ENCODE measurements around the gene RNU7-1. TPM values are rescaled to one million over a fixed set of nuclear protein-coding genes. Genes with fewer than 3 reads are reported as not detected.
A peak's percentile ranks its signal among the peaks of the same experiment; 100 is the strongest.

RNU7-1 gene
- total RNA-seq, 4 donors from 2014 or later: not detected

DNA sequence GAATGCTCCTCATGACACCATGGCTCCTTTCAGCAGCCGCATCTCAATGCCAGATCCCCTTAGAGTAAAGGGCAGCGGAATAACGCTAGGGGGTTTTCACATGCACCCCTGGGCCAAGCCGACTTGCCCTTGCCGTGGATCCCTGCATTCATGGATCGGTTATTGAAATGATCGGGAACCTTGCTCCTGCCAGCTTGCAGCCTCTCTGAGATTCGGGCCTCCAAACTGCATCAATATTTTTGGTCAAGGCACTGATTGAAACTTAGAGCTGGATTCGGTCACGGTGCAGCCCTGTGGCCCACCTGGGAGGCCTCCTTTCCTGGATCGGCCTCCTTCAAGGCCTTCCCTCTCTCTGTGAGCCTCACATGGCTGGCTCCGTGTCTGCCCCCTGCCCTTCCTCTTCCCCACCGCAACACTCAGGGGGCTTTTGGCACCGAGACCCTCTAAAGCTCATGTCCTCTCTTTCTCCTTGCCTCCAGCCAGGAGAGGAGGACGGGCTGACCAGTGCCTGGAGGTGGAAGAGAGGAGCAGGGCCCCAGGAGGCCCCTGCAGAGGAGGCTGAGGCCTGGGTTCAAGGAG, 9.3 kb downstream of the RNU7-1 start:
- no peaks in the 10 kb centered on the region for H3K9me3 ChIP-seq
- in situ Hi-C loops (cut with MboI; ENCODE audit: low pct_ligation_motif_present in 1 of 4, low pct_unique_long_range_greater_than_20kb in 1 of 4, low sequenced_read_pairs in 3 of 4) (no loop called here), intact Hi-C loops (cut with DNase I; ENCODE audit: low total_unique reads) (no loop called here)
- peak overlapping the region in 2 of 4 donors; percentile 28 to 49 for H3K4me3 ChIP-seq
- no peaks in the 10 kb centered on the region for H3K27me3 ChIP-seq
- TF ChIP-seq POLR2A (IDR thresholded peaks at IDR 0.05) (no peak), CTCF (IDR thresholded peaks at IDR 0.05) (no peak), POLR2AphosphoS5 (IDR thresholded peaks at IDR 0.05) (no peak), EP300 (IDR thresholded peaks at IDR 0.05; ENCODE audit: low read depth) (no peak)
- WGBS, 2 donors (ENCODE audit: low coverage in 1 of 2): 71 to 80% methylated on average over 1 to 15 of the region's 15 CpGs
- no peaks in the 10 kb centered on the region for H3K36me3 ChIP-seq
- peaks cover 0 to 29% (median 5%) of the 10 kb centered on the region in 4 donors for H3K4me1 ChIP-seq
- peak overlapping the region; percentile 77 to 89 (median 82) for H3K27ac ChIP-seq
- no peak for DNase-seq

GRCh38 chr12:6953442-6954315, 10.1 kb downstream of the RNU7-1 start:
- Histone ChIP-seq H3K4me1 (peaks cover 0 to 35% (median 6%) of the 10 kb centered on the region in 4 donors), H3K27ac (peak overlapping the region; percentile 77 to 89 (median 82)), H3K27me3 (no peaks in the 10 kb centered on the region), H3K36me3 (no peaks in the 10 kb centered on the region), H3K4me3 (peak overlapping the region in 2 of 4 donors; percentile 28 to 49), H3K9me3 (no peaks in the 10 kb centered on the region)
- TF ChIP-seq CTCF (IDR thresholded peaks at IDR 0.05) (no peak), EP300 (IDR thresholded peaks at IDR 0.05; ENCODE audit: low read depth) (no peak), POLR2A (IDR thresholded peaks at IDR 0.05) (peak; percentile 51), POLR2AphosphoS5 (IDR thresholded peaks at IDR 0.05) (peak; percentile 13 to 75 (median 31))
- 17 to 53% methylated on average over 1 to 24 of the region's 24 CpGs for WGBS, 2 donors (ENCODE audit: low coverage in 1 of 2)
- intact Hi-C loops (cut with DNase I; ENCODE audit: low total_unique reads): no loop called here
- in situ Hi-C loops (cut with MboI; ENCODE audit: low pct_ligation_motif_present in 1 of 4, low pct_unique_long_range_greater_than_20kb in 1 of 4, low sequenced_read_pairs in 3 of 4): no loop called here
- DNase-seq: peak; percentile 79

GRCh38 chr12:6954316-6955107, 10.9 kb downstream of the RNU7-1 start:
- no peak for DNase-seq

More at GRCh38 chr12:6954316-6955107, 10.9 kb downstream of the RNU7-1 start:
- WGBS, 2 donors (ENCODE audit: low coverage in 1 of 2): 77 to 80% methylated on average over 1 to 18 of the region's 21 CpGs
- Histone ChIP-seq H3K36me3 (no peaks in the 10 kb centered on the region), H3K27me3 (no peaks in the 10 kb centered on the region), H3K9me3 (no peaks in the 10 kb centered on the region), H3K4me3 (peak overlapping the region in 1 of 4 donors; percentile 49), H3K27ac (peak overlapping the region; percentile 77 to 89 (median 82)), H3K4me1 (peaks cover 0 to 32% (median 6%) of the 10 kb centered on the region in 4 donors)
- in situ Hi-C loops (cut with MboI; ENCODE audit: low pct_ligation_motif_present in 1 of 4, low pct_unique_long_range_greater_than_20kb in 1 of 4, low sequenced_read_pairs in 3 of 4) (no loop called here), intact Hi-C loops (cut with DNase I; ENCODE audit: low total_unique reads) (no loop called here)
- TF ChIP-seq EP300 (IDR thresholded peaks at IDR 0.05; ENCODE audit: low read depth) (no peak), CTCF (IDR thresholded peaks at IDR 0.05) (no peak), POLR2AphosphoS5 (IDR thresholded peaks at IDR 0.05) (no peak), POLR2A (IDR thresholded peaks at IDR 0.05) (no peak)

Data from transverse colon (tissue), 4 donors.